Gastroesophageal sphincter (tissue), 3 donors: ENCODE measurements around the gene GALNTL6.

Source experiments
- CTCF ChIP-seq, 4 experiments: fragments of 200-600 bp in 2 of 4; fragments of 450-650 bp in 2 of 4; sonication (generic) in 1 of 4; IDR thresholded peaks; one replicate each; pipeline ENCODE4 v1.5.1; 2017 to 2019; ENCODE audit warnings: antibody characterized with exemption in 4 of 4, mild to moderate bottlenecking in 2 of 4, moderate library complexity in 2 of 4
- POLR2A ChIP-seq, 2 donors: fragments of 450-650 bp; IDR thresholded peaks; one replicate each; pipeline ENCODE4 v1.6.1; 2017; ENCODE audit warnings: antibody characterized with exemption in 2 of 2, mild to moderate bottlenecking in 2 of 2, moderate library complexity in 1 of 2

GRCh38 chr4:172751550-172751949 lies 938.3 kb downstream of the GALNTL6 start:
- no peak for TF ChIP-seq POLR2A (IDR thresholded peaks at IDR 0.05)
- no peak for TF ChIP-seq CTCF (IDR thresholded peaks at IDR 0.05)
